Muscle of back (tissue), 13 donors: ENCODE measurements around the gene ADORA2B. TPM values are rescaled to one million over a fixed set of nuclear protein-coding genes. Genes with fewer than 3 reads are reported as not detected.
"Not testable (repeated sequence)": the region's sequence is repeated elsewhere in the genome, so short reads cannot be mapped to it uniquely, and the experiment has no call there.

Experiments
- DNase-seq, 3 donors: peaks; one replicate each; pipeline versions ENCODE4 v3.0.0 to v3.0.0-alpha.2; 2013
- long read RNA-seq, 9 donors: transcript quantifications; one replicate each; lab custom pipeline, GENCODE V29; 2026
- polyA plus RNA-seq, 10 donors: library from polyadenylated mRNA; unstranded; fragments of 120-200 nt; gene quantifications; one replicate each; pipeline ENCODE4 v1.2.1, GENCODE V29; 2013; ENCODE audit not compliant: insufficient read length in 10 of 10

ADORA2B gene
- 1 to 10 TPM; 2.1 to 6.9 (median 3.7) TPM for polyA plus RNA-seq
- long read RNA-seq, donor 1: 0 reads
- long read RNA-seq, donor 2, partial matches to known transcripts: 0 of 2 reads
- long read RNA-seq, donor 2, other reads (novel, unspliced or antisense): 0 of 2 reads
- long read RNA-seq, donor 3: 0 reads
- long read RNA-seq, donor 4, partial matches to known transcripts: 0 of 1 reads
- long read RNA-seq, donor 4, other reads (novel, unspliced or antisense): 0 of 1 reads
- long read RNA-seq, donor 5, partial matches to known transcripts: 0 of 4 reads
- long read RNA-seq, donor 5, other reads (novel, unspliced or antisense): 0 of 4 reads
- long read RNA-seq, donor 6, transcript ADORA2B-202 (1 exons, 1,875 nt): major isoform, 5 of 7 reads
- long read RNA-seq, donor 6, partial matches to known transcripts: 0 of 7 reads
- long read RNA-seq, donor 6, other reads (novel, unspliced or antisense): 0 of 7 reads
- long read RNA-seq, donor 7, partial matches to known transcripts: 5 of 8 reads
- long read RNA-seq, donor 7, other reads (novel, unspliced or antisense): 0 of 8 reads
- long read RNA-seq, donor 8, partial matches to known transcripts: 0 of 1 reads
- long read RNA-seq, donor 8, other reads (novel, unspliced or antisense): 0 of 1 reads
- long read RNA-seq, donor 9: 0 reads

- peak; percentile 64 to 88 (median 65) for DNase-seq
Observed at GRCh38 chr17:15944759-15945526, at the start of gene ADORA2B. TSS of gene ADORA2B (plus strand) at chr17:15945130. CDS start at chr17:15945249, 119 bp downstream.

GRCh38 chr17:15896277-15896676 lies 48.7 kb upstream of the ADORA2B start:
- no peak for DNase-seq

- DNase-seq: no peak
Observed at GRCh38 chr17:15896834-15897233, 48.1 kb upstream of the ADORA2B start.

DNA sequence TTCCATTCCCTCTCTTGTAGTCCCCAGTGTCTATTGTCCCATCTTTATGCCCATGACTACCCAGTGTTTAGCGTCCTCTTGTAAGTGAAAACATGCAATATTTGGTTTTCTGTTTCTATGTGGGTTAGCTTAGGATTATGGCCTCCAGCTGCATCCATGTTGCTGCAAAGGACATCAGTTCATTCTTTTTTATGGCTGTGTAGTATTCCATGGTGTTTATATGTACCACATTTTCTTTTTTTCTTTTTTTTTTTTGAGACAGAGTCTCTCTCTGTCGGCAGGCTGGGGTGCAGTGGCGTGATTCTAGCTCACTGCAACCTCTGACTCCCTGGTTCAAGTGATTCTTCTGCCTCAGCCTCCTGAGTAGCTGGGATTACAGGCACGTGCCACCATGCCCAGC lies 45.3 kb upstream of the ADORA2B start:
- DNase-seq: not testable (repeated sequence)

- DNase-seq: no peak
Observed at GRCh38 chr17:15900871-15901270, 44.1 kb upstream of the ADORA2B start.

DNA sequence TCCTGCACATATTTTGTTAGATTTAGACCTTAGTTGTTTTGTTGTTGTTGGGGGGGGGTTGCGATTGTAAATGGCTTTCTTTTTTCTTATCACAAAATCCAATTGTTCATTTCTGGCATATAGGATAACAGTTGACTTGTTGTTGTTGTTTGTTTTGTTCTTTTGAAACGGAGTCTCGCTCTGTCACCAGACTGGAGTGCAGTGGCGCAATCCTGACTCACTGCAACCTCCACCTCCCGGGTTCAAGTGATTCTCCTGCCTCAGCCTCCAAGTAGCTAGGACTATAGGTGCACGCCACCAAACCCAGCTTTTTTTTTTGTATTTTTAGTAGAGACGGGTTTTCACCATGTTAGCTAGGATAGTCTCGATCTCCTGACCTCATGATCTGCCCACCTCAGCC lies 39.7 kb upstream of the ADORA2B start:
- DNase-seq: not testable (repeated sequence)

DNA sequence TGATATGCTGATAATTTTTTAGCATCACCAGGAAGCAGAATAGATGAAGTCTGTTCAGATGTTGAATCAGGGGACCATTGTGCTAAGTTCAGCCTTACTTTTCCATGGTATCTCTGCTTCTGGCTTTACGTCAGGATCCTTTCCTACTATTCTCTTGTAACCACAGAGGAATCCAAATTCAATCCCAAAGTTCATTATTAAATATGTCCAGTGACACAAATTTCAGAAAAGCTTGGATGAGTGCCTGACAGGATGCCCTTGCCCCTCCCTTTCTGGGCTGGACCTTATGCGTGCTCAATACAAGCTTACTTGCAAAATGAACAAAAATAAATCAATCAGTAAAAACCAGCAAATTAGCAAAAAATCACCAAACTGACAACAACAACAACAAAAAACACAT lies 37.6 kb upstream of the ADORA2B start:
- no peak for DNase-seq

DNA sequence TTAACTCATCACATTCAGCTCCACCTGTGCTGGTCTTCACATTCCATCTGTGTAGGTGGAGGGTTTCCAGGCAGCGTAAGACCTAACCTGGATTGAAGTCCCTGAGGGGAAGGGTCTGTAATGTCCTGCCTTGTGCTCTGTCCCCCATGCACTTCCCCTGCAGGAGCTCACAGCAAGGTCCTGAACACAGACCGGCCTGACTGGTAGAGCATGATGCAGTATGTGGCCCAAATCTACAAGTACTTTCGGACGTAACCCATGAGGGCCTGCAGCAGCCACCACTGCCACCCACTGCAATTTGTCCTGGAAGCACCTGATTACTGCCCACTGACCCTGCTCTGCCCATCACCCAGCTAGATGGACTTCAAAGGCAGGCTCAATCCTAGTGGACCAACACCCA lies 36.6 kb upstream of the ADORA2B start:
- DNase-seq: no peak

GRCh38 chr17:15909481-15909991 lies 35.4 kb upstream of the ADORA2B start:
- DNase-seq: no peak

DNA sequence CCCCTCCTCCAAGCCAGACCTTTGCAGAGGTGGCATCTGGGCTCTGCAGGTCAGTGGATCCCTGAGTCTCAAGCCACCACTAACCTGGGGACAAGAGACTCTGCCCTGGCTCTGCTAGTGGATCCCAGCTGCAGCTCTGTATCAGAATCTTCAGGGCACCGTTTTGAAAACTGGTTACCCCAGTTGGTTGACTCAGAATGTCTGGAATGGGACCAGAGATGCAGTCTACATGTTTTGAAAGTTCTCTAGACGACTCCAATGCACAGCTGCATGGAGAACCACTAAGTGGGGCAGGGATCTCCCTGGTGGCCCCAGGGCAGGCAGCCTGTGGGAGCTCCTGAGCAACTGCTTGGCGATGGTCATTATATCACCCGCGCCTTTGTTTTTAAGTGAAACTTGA lies 34.1 kb upstream of the ADORA2B start:
- DNase-seq: no peak

GRCh38 chr17:15911701-15912100 lies 33.2 kb upstream of the ADORA2B start:
- not testable (repeated sequence) for DNase-seq

GRCh38 chr17:15912416-15912955 lies 32.4 kb upstream of the ADORA2B start:
- no peak for DNase-seq

GRCh38 chr17:15913826-15914225 lies 31.1 kb upstream of the ADORA2B start:
- DNase-seq: no peak

DNA sequence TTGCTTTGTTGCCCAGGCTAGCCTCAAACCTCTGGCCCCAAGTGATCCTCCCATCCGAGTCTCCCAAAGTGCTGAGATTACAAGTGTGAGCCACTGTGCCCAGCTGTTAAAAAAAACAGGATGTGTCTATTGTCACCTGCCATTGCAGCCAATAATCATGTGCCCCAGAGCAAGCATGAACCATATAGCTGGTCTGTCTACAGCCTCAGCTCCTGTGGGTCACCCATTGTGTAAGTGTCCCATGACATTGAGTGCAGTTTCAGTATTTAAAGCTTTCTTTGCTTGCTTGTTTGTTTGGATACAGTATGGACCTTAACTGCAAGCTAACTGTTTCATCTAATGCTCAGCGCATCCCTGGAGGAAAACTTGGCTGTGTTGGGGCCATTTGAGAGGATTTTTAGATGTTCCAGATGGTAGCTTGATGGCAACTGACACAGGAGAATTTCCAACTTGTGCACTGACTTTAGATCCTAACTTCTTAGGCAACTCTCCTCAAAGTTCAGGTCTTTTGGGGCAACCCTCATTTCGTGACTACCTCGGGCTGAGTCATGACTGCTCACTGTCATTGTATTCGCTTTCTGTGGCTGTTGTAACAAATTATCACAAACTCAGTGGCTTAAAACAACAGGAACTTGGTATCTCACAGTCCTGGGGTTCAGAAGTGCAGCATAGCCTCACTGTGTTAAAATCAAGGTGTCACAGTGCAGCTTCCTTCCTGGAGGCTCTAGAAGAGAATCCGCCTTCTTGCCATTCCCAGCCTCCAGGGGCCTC lies 30.3 kb upstream of the ADORA2B start:
- no peak for DNase-seq

DNA sequence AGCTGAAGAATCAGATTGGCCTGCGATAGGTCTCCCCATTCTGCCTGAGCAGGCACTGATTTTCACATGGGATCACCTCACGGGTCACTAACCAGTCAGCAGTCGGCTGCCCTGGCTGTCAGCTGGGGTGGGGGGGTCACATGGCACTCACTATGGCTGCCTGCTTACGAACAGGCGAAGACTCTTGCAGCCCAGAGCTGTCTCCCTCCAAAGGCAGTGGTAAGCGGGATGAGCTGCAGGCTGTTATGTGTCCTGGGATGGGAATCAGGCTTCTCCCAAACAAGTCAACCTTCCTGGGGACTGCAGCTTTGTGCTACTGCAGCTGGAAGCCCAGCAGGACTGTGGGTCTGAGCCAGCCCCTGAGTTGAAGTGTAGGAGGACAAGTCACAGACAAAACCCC lies 29.0 kb upstream of the ADORA2B start:
- no peak for DNase-seq

GRCh38 chr17:15917021-15917437 lies 27.9 kb upstream of the ADORA2B start:
- no peak for DNase-seq

GRCh38 chr17:15917438-15918027 lies 27.4 kb upstream of the ADORA2B start:
- DNase-seq: peak in 1 of 3 donors; percentile 49

DNA sequence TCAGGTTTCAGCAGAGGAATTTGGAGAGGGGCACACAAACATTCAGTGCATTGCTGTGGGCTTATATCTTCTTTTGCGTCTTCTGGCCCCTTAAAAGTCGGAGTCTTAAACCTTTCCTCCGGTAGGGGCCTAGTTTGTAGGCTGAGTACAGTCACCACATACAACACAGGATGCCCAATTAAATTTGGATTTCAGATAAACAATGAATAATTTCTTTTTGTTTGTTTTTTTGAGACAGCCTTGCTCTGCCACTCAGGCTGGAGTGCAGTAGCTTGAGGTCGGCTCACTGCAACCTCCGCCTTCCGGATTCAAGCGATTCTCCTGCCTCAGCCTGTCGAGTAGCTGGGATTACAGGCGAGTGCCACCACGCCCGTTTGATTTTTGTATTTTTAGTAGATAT lies 26.7 kb upstream of the ADORA2B start:
- no peak for DNase-seq

DNA sequence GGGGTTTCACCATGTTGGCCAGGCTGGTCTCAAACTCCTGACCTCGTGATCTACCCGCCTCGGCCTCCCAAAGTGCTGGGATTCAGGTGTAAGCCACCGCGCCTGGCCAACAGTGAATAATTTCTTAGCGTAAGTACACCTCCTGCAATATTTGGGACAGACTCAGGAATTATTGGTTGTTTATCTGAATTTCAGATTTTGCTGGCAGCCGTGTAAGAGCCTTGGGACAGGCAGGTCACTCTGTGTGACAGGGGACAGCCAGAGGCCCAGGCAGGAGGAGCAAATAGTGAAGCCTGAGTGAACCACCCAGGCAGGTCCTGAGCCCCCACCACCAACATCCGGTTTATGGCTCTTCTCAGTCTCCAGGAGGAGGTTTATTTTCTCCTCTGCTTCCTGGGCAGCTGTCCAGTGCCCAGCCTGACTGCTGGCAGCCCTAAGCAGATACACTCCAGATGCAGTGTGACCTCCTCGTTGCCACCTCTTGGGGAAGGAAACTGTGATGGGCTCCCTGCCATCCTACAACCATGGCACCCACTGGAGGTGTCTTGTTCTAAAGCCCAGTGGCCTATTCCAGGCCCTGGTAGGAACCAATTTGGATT lies 26.2 kb upstream of the ADORA2B start:
- no peak for DNase-seq

- DNase-seq: no peak
Observed at GRCh38 chr17:15919466-15919865, 25.5 kb upstream of the ADORA2B start.
